Upper lobe of right lung (tissue), 1 donor: ENCODE data around the gene DNAJB12. TPM values are rescaled to one million over a fixed set of nuclear protein-coding genes. Genes with fewer than 3 reads are reported as not detected.
"Not testable (repeated sequence)": the region's sequence is repeated elsewhere in the genome, so short reads cannot be mapped to it uniquely, and the experiment has no call there.

Experiments
- ATAC-seq: fragments of 200-7000 bp; cut with Tn5 transposase; one replicate; pipeline ENCODE4 v1.9.1; 2020; ENCODE audit warnings: mild to moderate bottlenecking, moderate library complexity
- DNase-seq: peaks from one replicate; pipeline ENCODE4 v3.0.0-alpha.2; 2020
- H3K27ac ChIP-seq: fragments of 200-600 bp; one replicate; pipeline ENCODE4 v1.8.0; 2022
- H3K27me3 ChIP-seq: fragments of 200-600 bp; one replicate; pipeline ENCODE4 v1.8.0; 2022; ENCODE audit warnings: mild to moderate bottlenecking
- H3K36me3 ChIP-seq: fragments of 200-600 bp; one replicate; pipeline ENCODE4 v1.8.0; 2022
- H3K4me1 ChIP-seq: fragments of 200-600 bp; one replicate; pipeline ENCODE4 v1.8.0; 2022
- H3K4me3 ChIP-seq: fragments of 200-600 bp; one replicate; pipeline ENCODE4 v1.8.0; 2022; ENCODE audit warnings: mild to moderate bottlenecking
- H3K9me3 ChIP-seq: fragments of 200-600 bp; one replicate; pipeline ENCODE4 v1.8.0; 2022
- CTCF ChIP-seq: fragments of 200-600 bp; IDR thresholded peaks from one replicate; pipeline ENCODE4 v1.8.0; 2022; ENCODE audit warnings: antibody characterized with exemption
- intact Hi-C: fragments of 100-400 bp; cut with DNase I; formaldehyde crosslinking; loops from one replicate; pipeline ENCODE4 v1.11.0; 2022
- total RNA-seq: library from RNA; stranded (reverse); fragmentation: NEBNext Ultra II Directional; extraction: Animal tissue kit (Norgen Biotek cat#: 25700); gene quantifications from one replicate; pipeline ENCODE4 v1.2.1, GENCODE V29; 2021
- donor health status: DM: no; HTN: yes; CAD: no; lungs with severe emphysema.

DNAJB12 gene
- total RNA-seq, 1 donor from 2014 or later, result 39.9 TPM

- ATAC-seq (peak; percentile 79), DNase-seq (peak; percentile 72)
- H3K27me3 ChIP-seq, result no peaks in the 10 kb centered on the region
- no peaks in the 10 kb centered on the region for H3K36me3 ChIP-seq
- H3K4me3 ChIP-seq, result no peak overlapping the region
- no peaks in the 10 kb centered on the region for H3K9me3 ChIP-seq
- TF ChIP-seq CTCF, result no peak
- peak overlapping the region; percentile 52 for H3K27ac ChIP-seq
- intact Hi-C loops, result no loop called here
- peaks cover 50% of the 10 kb centered on the region for H3K4me1 ChIP-seq
Measured at GRCh38 chr10:72309290-72310240, 45.2 kb downstream of the DNAJB12 start.

GRCh38 chr10:72308320-72308987 is 46.3 kb downstream of the DNAJB12 start:
- TF ChIP-seq CTCF, result no peak
- Histone ChIP-seq H3K36me3 (no peaks in the 10 kb centered on the region), H3K27me3 (no peaks in the 10 kb centered on the region), H3K27ac (peak overlapping the region; percentile 52), H3K4me3 (no peak overlapping the region), H3K9me3 (no peaks in the 10 kb centered on the region), H3K4me1 (peaks cover 46% of the 10 kb centered on the region)
- no peak for DNase-seq
- intact Hi-C loops, result no loop called here
- peak; percentile 69 for ATAC-seq

- intact Hi-C loops, DNase-seq, H3K36me3 ChIP-seq, H3K27me3 ChIP-seq, ATAC-seq, H3K9me3 ChIP-seq, H3K4me3 ChIP-seq: not testable (repeated sequence)
- Histone ChIP-seq H3K27ac (peak overlapping the region; percentile 52), H3K4me1 (peaks cover 46% of the 10 kb centered on the region)
Measured at GRCh38 chr10:72307711-72308110, 47.0 kb downstream of the DNAJB12 start.

GRCh38 chr10:72306215-72306760 is 48.4 kb downstream of the DNAJB12 start:
- peak overlapping the region; percentile 42 for H3K27ac ChIP-seq
- H3K36me3 ChIP-seq, result no peaks in the 10 kb centered on the region
- no peaks in the 10 kb centered on the region for H3K27me3 ChIP-seq
- DNase-seq (no peak), ATAC-seq (no peak)
- TF ChIP-seq CTCF, result no peak
- no peaks in the 10 kb centered on the region for H3K9me3 ChIP-seq
- no peak overlapping the region for H3K4me3 ChIP-seq
- intact Hi-C loops, result no loop called here
- peaks cover 46% of the 10 kb centered on the region for H3K4me1 ChIP-seq

GRCh38 chr10:72303424-72304128 is 51.1 kb downstream of the DNAJB12 start:
- no peak for ATAC-seq
- no peak overlapping the region for H3K27ac ChIP-seq
- no peaks in the 10 kb centered on the region for H3K36me3 ChIP-seq

More at GRCh38 chr10:72303424-72304128, 51.1 kb downstream of the DNAJB12 start:
- no peak for TF ChIP-seq CTCF
- H3K4me1 ChIP-seq, result peaks cover 24% of the 10 kb centered on the region
- H3K9me3 ChIP-seq, result no peaks in the 10 kb centered on the region
- H3K4me3 ChIP-seq, result no peak overlapping the region
- H3K27me3 ChIP-seq, result no peaks in the 10 kb centered on the region
- intact Hi-C loops, result no loop called here
- DNase-seq, result no peak
